Activated B cell treated with CpG ODN at 0.5 μM for 24 hours (primary cell): ENCODE measurements around the gene GRIA1. TPM values are rescaled to one million over a fixed set of nuclear protein-coding genes. Genes with fewer than 3 reads are reported as not detected.

Experiments
- ATAC-seq: fragments of 200-7000 bp; cut with Tn5 transposase; one replicate; pipeline ENCODE4 v1.10.0; 2021; ENCODE audit warnings: low read depth, mild to moderate bottlenecking, moderate library complexity
- CTCF ChIA-PET: fragments of 350-600 bp; sonication (Branson Sonifier 250); formaldehyde crosslinking; loops from one replicate; lab custom pipeline; 2021; ENCODE audit warnings: antibody characterized with exemption; lab: Charles Lee
- POLR2A ChIA-PET: fragments of 350-600 bp; sonication (Branson Sonifier 250); formaldehyde crosslinking; loops from one replicate; lab custom pipeline; 2021; ENCODE audit warnings: antibody characterized with exemption; lab: Charles Lee
- DNase-seq: peaks from one replicate; pipeline ENCODE4 v3.0.0; 2022
- H3K27ac Mint-ChIP-seq: one replicate; pipeline ENCODE4 v1.8.0; 2020; ENCODE audit warnings: mixed read lengths
- H3K27me3 Mint-ChIP-seq: one replicate; pipeline ENCODE4 v1.8.0; 2021; ENCODE audit warnings: mixed read lengths
- H3K36me3 Mint-ChIP-seq: one replicate; pipeline ENCODE4 v1.8.0; 2021; ENCODE audit warnings: low read depth, mixed read lengths
- H3K4me1 Mint-ChIP-seq: one replicate; pipeline ENCODE4 v1.8.0; 2021; ENCODE audit warnings: mixed read lengths
- H3K4me3 Mint-ChIP-seq: one replicate; pipeline ENCODE4 v1.8.0; 2020; ENCODE audit warnings: mild to moderate bottlenecking, mixed read lengths
- H3K9me3 Mint-ChIP-seq: one replicate; pipeline ENCODE4 v1.8.0; 2020; ENCODE audit warnings: mixed read lengths
- intact Hi-C: fragments of 100-400 bp; cut with micrococcal nuclease; formaldehyde crosslinking; loops from one replicate; pipeline ENCODE4 v1.15.1; 2024
- total RNA-seq: library from RNA; stranded (reverse); gene quantifications from 2 replicates; pipeline ENCODE4 v1.2.3, GENCODE V29; 2022
- TF ChIP-seq, protein P1 (sequence below): fragments of 200-600 bp; IDR thresholded peaks from one replicate; pipeline ENCODE4 v1.8.0; 2022; ENCODE audit warnings: antibody characterized with exemption, mild to moderate bottlenecking

GRIA1 gene
- total RNA-seq, 1 donor from 2014 or later, result not detected

DNA sequence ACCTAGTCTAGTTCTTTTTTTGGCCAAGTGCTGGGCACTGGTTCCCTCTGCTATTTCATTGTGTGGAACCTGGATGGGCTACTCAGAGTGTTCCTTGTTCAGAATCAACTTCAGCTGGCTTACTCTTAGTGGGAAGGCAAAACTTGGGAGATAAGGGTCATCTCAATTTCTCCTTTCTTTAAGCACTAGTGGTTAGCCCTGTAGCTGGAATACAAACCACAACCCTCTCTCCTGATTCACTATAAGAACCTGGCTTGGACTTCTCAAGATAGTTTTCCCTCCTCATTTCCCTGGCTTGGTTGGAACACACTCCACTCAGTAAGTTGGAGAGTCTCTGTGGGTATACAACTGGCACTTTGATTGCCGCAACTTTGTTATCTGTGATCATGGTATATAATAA is 35.1 kb downstream of the GRIA1 start:
- intact Hi-C loops, result no loop called here
- ATAC-seq (no peak), DNase-seq (no peak)
- CTCF ChIA-PET, result no interaction called here
- TF ChIP-seq, protein P1, sequence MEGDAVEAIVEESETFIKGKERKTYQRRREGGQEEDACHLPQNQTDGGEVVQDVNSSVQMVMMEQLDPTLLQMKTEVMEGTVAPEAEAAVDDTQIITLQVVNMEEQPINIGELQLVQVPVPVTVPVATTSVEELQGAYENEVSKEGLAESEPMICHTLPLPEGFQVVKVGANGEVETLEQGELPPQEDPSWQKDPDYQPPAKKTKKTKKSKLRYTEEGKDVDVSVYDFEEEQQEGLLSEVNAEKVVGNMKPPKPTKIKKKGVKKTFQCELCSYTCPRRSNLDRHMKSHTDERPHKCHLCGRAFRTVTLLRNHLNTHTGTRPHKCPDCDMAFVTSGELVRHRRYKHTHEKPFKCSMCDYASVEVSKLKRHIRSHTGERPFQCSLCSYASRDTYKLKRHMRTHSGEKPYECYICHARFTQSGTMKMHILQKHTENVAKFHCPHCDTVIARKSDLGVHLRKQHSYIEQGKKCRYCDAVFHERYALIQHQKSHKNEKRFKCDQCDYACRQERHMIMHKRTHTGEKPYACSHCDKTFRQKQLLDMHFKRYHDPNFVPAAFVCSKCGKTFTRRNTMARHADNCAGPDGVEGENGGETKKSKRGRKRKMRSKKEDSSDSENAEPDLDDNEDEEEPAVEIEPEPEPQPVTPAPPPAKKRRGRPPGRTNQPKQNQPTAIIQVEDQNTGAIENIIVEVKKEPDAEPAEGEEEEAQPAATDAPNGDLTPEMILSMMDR, result no peak
- Mint-ChIP-seq H3K36me3 (no peaks in the 10 kb centered on the region), H3K4me1 (no peaks in the 10 kb centered on the region), H3K9me3 (peaks cover 2% of the 10 kb centered on the region), H3K27me3 (no peaks in the 10 kb centered on the region), H3K4me3 (no peak overlapping the region), H3K27ac (no peak overlapping the region)
- POLR2A ChIA-PET, result no interaction called here

DNA sequence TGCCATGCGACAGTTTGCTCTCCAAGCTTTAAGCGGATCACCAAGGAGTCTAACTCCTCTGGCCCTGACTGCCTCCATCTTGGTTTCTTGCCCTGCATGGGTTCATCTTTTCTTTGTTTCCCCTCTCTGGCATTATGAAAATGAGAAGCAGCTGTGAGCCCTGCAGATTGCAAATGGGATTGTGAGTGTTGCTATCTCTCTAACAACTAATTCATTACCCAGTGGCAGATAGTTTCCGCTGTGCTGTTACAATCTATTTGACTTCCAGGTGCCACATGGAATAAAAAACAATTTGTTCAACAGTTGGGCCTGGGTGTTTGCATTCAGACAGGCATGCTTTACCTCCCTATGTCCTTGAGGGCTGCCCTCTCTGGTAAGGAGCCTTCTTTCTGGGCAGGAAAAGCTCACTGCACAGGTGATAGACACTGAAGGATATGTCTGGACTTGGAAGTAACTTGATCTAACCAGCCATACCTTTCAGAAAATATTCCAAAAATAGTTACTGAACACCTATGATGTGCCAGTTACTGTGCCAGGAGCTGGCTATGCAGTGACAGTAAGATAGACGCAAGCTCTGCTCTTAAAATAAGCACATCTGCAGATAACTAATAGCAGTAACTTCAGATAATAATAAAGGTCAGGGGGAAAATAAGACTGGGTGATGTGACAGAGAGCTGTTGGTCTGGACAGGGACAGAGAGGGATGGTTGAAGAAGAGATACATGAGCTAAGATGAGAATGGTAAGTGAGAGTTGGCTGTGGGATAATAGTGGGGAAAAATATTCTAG is 40.1 kb downstream of the GRIA1 start:
- H3K4me1 Mint-ChIP-seq, result no peaks in the 10 kb centered on the region
- H3K27ac Mint-ChIP-seq, result no peak overlapping the region
- ChIA-PET CTCF (no interaction called here), POLR2A (no interaction called here)
- TF ChIP-seq, protein P1, result no peak
- intact Hi-C loops, result no loop called here
- H3K36me3 Mint-ChIP-seq, result no peaks in the 10 kb centered on the region
- H3K27me3 Mint-ChIP-seq, result no peaks in the 10 kb centered on the region
- ATAC-seq (no peak), DNase-seq (no peak)
- peaks cover 2% of the 10 kb centered on the region for H3K9me3 Mint-ChIP-seq
- H3K4me3 Mint-ChIP-seq, result no peak overlapping the region

DNA sequence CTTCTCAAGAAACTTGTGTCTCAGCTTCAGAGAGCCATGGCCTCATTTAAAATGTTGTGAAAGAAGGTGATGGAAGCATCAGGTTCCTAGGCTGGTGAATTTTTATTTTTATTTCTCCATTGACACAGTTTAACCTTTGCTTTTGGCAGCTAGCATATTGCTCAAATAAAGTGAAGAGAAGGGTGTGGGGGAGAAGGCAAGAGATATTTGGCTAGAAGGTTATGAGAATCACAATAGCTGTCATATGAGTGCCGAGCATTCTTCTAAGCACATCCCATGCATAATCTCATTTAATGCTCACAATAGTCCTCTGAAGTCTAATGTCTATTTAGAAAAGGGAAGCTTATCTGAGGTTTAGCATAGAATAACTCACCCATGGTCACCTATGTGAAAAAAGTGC is 43.1 kb downstream of the GRIA1 start:
- no peak overlapping the region for H3K4me3 Mint-ChIP-seq
- TF ChIP-seq, protein P1, result no peak
- CTCF ChIA-PET, result no interaction called here
- no peak overlapping the region for H3K27ac Mint-ChIP-seq
- no peaks in the 10 kb centered on the region for H3K27me3 Mint-ChIP-seq
- H3K4me1 Mint-ChIP-seq, result no peaks in the 10 kb centered on the region
- H3K9me3 Mint-ChIP-seq, result peaks cover 2% of the 10 kb centered on the region
- POLR2A ChIA-PET, result no interaction called here
- ATAC-seq, result no peak
- no peak for DNase-seq
- no peaks in the 10 kb centered on the region for H3K36me3 Mint-ChIP-seq
- intact Hi-C loops, result no loop called here

DNA sequence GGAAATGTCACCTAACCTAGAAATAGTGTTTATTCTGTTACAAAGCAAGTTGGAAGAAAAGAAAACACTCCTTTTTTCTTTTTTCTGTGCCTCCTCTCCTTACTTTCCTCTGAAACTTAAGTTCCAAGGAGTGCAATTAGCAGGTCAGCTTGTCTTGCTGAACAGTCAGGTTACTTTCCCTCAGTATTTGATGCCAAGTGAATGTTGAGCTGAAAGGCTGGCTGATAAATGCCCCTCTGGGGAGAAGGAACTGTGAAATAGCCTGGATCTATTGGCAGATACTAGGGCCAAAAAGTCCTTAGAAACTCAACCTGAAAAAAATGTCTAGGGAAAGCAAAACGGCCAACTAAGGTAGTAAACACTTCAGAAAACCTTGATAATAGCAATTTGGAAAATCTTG is 43.6 kb downstream of the GRIA1 start:
- no peak overlapping the region for H3K4me3 Mint-ChIP-seq
- DNase-seq (no peak), ATAC-seq (no peak)
- TF ChIP-seq, protein P1, result no peak
- CTCF ChIA-PET, result no interaction called here
- POLR2A ChIA-PET, result no interaction called here
- no peaks in the 10 kb centered on the region for H3K27me3 Mint-ChIP-seq
- intact Hi-C loops, result no loop called here
- no peak overlapping the region for H3K27ac Mint-ChIP-seq
- no peaks in the 10 kb centered on the region for H3K9me3 Mint-ChIP-seq
- H3K36me3 Mint-ChIP-seq, result no peaks in the 10 kb centered on the region
- H3K4me1 Mint-ChIP-seq, result no peaks in the 10 kb centered on the region

DNA sequence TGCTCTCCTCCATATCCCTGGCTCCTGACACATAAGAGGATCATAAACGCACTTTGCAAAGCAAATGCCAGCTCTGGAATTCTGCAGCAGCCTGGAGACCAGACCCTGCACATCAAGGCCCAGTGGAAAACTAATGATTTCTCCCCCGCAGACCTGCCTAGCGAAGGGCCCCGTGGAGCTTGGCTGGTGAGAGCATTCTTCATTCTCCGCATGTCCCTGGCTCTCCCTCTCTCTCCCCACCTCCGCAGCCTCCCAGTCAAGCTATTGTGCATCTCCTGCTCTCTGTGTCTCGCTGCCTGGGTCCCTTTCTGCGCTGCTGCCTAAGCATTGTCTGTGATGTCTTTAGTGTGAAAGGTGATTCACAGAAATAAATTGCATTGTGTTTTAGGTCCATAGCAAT is 46.7 kb downstream of the GRIA1 start:
- TF ChIP-seq, protein P1, result no peak
- H3K9me3 Mint-ChIP-seq, result no peaks in the 10 kb centered on the region
- no peaks in the 10 kb centered on the region for H3K4me1 Mint-ChIP-seq
- H3K4me3 Mint-ChIP-seq, result no peak overlapping the region
- no peaks in the 10 kb centered on the region for H3K27me3 Mint-ChIP-seq
- no peak for DNase-seq
- H3K36me3 Mint-ChIP-seq, result no peaks in the 10 kb centered on the region
- intact Hi-C loops, result no loop called here
- CTCF ChIA-PET, result no interaction called here
- no peak for ATAC-seq
- POLR2A ChIA-PET, result no interaction called here
- H3K27ac Mint-ChIP-seq, result no peak overlapping the region
